Measurements from ENCODE around the gene KNL1. TPM values are rescaled to one million over a fixed set of nuclear protein-coding genes. Genes with fewer than 3 reads are reported as not detected.
A peak's percentile ranks its signal among the peaks of the same experiment; 100 is the strongest.
"Not testable (repeated sequence)": the region's sequence is repeated elsewhere in the genome, so short reads cannot be mapped to it uniquely, and the experiment has no call there.

KNL1 gene
- total RNA-seq, 3 donors from 2014 or later, result 1.6 to 9.7 (median 3.1) TPM

DNA sequence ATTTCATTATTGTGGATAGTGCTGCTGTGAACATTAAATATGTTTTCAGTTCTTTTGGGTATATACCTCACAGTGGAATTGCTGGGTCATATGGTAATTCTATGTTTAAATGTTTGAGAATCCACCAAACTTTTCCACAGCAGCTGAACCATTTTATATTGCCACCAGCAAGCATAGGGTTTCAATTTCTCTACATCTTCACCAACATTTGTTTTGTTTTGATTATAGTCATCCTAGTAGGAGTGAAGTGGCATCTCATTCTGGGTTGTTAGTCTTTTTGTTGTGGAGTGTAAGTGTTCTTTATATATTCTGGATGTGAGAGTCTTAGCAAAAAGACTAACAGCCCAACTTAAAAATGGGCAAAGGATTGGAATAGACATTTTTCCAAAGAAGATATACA lies 18.9 kb upstream of the KNL1 start:
- TF ChIP-seq, protein P1, sequence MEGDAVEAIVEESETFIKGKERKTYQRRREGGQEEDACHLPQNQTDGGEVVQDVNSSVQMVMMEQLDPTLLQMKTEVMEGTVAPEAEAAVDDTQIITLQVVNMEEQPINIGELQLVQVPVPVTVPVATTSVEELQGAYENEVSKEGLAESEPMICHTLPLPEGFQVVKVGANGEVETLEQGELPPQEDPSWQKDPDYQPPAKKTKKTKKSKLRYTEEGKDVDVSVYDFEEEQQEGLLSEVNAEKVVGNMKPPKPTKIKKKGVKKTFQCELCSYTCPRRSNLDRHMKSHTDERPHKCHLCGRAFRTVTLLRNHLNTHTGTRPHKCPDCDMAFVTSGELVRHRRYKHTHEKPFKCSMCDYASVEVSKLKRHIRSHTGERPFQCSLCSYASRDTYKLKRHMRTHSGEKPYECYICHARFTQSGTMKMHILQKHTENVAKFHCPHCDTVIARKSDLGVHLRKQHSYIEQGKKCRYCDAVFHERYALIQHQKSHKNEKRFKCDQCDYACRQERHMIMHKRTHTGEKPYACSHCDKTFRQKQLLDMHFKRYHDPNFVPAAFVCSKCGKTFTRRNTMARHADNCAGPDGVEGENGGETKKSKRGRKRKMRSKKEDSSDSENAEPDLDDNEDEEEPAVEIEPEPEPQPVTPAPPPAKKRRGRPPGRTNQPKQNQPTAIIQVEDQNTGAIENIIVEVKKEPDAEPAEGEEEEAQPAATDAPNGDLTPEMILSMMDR (IDR thresholded peaks at IDR 0.05), result no peak
- no peak for ATAC-seq
- peaks cover 6% of the 10 kb centered on the region for H3K4me1 ChIP-seq (ENCODE audit: low read depth)
- intact Hi-C loops (cut with DNase I, micrococcal nuclease), result no loop called here
- H3K36me3 ChIP-seq (ENCODE audit: low read depth), result no peaks in the 10 kb centered on the region
- DNase-seq, result no peak
- no peaks in the 10 kb centered on the region for H3K9me3 ChIP-seq
- H3K4me3 ChIP-seq, result no peak overlapping the region

DNA sequence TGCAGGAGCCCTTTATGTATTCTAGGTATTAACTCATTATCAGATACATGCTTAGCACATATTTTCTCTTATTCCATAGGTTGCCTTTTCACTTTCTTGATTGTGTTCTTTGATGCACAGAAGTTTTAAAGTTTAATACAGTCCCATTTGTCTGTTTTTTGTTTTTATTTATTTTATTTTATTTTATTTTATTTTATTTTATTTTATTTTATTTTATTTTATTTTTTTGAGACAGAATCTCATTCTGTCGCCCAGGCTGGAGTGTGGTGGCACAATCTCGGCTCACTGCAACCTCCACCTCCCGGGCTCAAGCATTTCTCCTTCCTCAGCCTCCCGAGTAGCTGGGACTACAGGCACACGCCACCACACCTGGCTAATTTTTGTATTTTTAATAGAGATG lies 17.1 kb upstream of the KNL1 start:
- H3K4me1 ChIP-seq (ENCODE audit: low read depth); H3K9me3 ChIP-seq; ATAC-seq; H3K4me3 ChIP-seq; H3K36me3 ChIP-seq (ENCODE audit: low read depth); DNase-seq; intact Hi-C loops (cut with DNase I, micrococcal nuclease): not testable (repeated sequence)

DNA sequence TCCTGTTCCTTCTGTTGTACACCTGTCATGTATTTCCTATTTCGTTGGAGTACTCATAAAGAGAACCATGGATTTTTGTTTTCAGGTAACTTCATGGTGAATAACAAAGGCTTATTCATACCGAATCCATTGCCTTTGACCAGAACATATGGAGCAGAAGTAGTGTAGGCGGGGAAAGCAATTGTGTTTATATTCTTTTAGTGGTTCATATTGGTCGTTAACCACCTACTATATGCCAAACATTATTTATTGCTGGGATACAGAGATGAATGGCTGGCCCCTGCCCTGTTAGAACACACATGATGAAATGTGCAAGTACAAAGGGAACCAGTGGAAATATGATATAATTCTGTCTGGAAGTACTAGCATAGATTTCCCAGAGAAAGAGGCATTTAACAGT lies 15.2 kb upstream of the KNL1 start:
- no peaks in the 10 kb centered on the region for H3K36me3 ChIP-seq (ENCODE audit: low read depth)
- TF ChIP-seq, protein P1 (IDR thresholded peaks at IDR 0.05), result no peak
- no peaks in the 10 kb centered on the region for H3K4me1 ChIP-seq (ENCODE audit: low read depth)
- H3K9me3 ChIP-seq, result no peaks in the 10 kb centered on the region
- DNase-seq (no peak), ATAC-seq (peak; percentile 88)
- no peak overlapping the region for H3K4me3 ChIP-seq
- intact Hi-C loops (cut with DNase I, micrococcal nuclease), result no loop called here

DNA sequence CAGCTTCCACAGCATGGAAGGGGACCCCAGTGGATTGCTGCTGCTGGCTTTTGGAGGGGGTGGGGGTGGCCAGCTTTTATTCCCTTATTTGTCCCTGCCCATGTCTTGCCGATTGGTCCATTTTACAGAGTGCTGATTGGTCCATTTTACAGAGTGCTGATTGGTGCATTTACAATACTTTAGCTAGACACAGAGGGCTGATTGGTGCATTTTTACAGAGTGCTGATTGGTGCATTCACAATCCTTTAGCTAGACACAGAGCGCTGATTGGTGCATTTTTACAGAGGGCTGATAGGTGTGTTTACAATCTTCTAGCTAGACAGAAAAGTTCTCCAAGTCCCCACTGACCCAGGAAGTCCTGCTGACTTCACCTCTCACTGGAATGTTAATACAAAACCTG lies 12.3 kb upstream of the KNL1 start:
- intact Hi-C loops (cut with DNase I, micrococcal nuclease); H3K36me3 ChIP-seq (ENCODE audit: low read depth); H3K4me3 ChIP-seq; H3K4me1 ChIP-seq (ENCODE audit: low read depth); ATAC-seq; DNase-seq; H3K9me3 ChIP-seq: not testable (repeated sequence)

DNA sequence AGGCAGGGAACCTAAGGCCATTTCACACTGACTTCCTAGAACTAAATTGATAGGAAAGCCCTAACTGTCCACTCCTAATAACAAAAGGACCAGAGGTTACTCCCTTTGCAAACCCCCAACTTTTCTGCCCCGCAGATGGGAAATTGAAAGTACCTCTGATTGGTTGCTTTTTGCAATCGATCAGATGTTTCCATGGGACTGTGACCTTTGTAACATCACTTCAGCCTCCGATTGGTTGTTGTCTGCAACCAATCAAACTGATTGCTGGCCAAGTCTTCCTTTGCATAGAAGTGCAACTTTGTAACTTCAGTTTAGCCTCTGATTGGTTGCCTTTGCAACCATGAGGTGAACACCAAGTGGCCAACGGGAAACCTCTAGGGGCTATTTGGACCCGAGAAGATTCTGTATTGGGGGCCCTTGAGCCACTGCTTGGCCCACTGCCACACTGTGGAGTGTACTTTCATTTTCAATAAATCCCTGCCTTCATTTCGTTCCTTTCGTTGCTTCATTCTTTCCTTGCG lies 11.3 kb upstream of the KNL1 start:
- Histone ChIP-seq H3K9me3 (no peaks in the 10 kb centered on the region), H3K4me3 (no peak overlapping the region), H3K36me3 (ENCODE audit: low read depth) (no peaks in the 10 kb centered on the region), H3K4me1 (ENCODE audit: low read depth) (no peaks in the 10 kb centered on the region)
- TF ChIP-seq, protein P1 (IDR thresholded peaks at IDR 0.05), result no peak
- peak in 1 of 3 donors; percentile 18 for DNase-seq
- ATAC-seq, result peak; percentile 72
- intact Hi-C loops (cut with DNase I, micrococcal nuclease), result no loop called here

DNA sequence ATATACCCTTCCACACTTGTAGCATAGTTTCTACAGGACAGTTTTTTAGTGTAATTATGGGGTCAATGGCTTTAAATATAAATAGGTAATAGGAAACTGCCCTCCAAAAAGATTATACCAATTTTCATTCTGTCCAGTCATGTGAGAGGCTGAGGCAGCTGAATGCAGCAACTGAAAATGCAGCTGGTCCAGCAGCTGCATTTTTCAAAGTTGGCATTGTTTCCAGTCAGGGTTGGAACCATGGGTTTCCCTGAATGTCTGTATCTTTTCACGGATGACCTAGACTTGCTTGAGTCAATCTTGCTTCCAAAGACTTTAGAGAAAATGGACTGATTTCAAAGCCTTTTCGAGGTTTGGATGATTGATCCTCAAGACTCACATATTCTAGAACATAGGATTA lies 9.9 kb upstream of the KNL1 start:
- Histone ChIP-seq H3K4me1 (ENCODE audit: low read depth) (no peaks in the 10 kb centered on the region), H3K9me3 (no peaks in the 10 kb centered on the region), H3K36me3 (ENCODE audit: low read depth) (no peaks in the 10 kb centered on the region), H3K4me3 (no peak overlapping the region)
- ATAC-seq (no peak), DNase-seq (no peak)
- intact Hi-C loops (cut with DNase I, micrococcal nuclease), result no loop called here
- TF ChIP-seq, protein P1 (IDR thresholded peaks at IDR 0.05), result no peak

DNA sequence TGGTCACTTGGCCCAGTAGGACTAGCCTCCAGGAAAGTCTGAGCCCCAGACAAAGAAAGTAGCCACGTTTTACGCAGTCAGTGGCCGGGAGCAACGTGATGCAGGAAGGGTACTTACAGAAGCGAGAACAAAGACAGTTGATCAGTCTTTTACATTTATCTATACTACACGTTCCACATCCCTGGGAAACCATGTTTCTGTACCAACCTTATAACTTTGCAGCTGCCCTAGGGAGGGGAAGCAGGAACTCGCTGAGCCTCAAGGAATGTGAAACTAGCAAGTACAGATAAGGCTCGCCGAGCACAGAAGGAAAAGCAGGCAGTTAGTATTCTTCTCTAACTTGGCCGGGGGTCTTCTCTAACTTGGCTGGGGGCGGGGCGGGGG lies 3.4 kb upstream of the KNL1 start:
- Histone ChIP-seq H3K9me3 (no peaks in the 10 kb centered on the region), H3K36me3 (ENCODE audit: low read depth) (no peaks in the 10 kb centered on the region), H3K4me1 (ENCODE audit: low read depth) (no peaks in the 10 kb centered on the region), H3K4me3 (no peak overlapping the region)
- TF ChIP-seq, protein P1 (IDR thresholded peaks at IDR 0.05), result no peak
- no peak for ATAC-seq
- DNase-seq, result no peak
- intact Hi-C loops (cut with DNase I, micrococcal nuclease), result no loop called here
